Left renal cortex interstitium (tissue), 4 donors: ENCODE results near the gene SNRK. TPM values are rescaled to one million over a fixed set of nuclear protein-coding genes. Genes with fewer than 3 reads are reported as not detected.
"Not testable (repeated sequence)": the region's sequence is repeated elsewhere in the genome, so short reads cannot be mapped to it uniquely, and the experiment has no call there.

Experiments
- DNase-seq, 4 donors: peaks; one replicate each; pipeline ENCODE4 v3.0.0-alpha.2; 2013; ENCODE audit warnings: low read depth in 4 of 4, low spot score in 2 of 4, missing footprints in 1 of 4
- polyA plus RNA-seq, 4 donors: library from polyadenylated mRNA; unstranded; fragments of 120-200 nt; gene quantifications; one replicate each; pipeline ENCODE4 v1.2.1, GENCODE V29; 2013; ENCODE audit not compliant: insufficient read length in 4 of 4

Gene SNRK
- polyA plus RNA-seq, 4 donors, result 48.6 to 55.8 (median 52.6) TPM

DNA sequence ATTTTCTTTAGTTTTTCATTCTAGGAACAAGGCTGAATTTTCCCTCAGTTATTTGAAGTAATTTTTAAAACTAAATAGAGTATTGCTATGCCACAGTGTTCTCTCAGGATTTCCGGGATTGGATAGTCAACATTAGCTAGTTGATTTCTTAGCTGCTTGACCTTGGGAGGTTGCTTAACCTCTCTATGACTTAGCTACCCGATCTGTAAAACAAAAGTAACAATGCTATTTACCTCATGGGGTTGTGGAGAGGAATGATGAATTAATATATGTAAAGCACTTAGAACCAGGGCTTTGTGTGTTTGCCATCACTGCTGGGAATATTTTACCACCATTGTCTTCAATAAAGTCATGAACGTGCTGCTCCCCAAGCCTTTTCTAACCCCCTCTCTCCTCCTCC lies 57.5 kb downstream of the SNRK start:
- no peak for DNase-seq

DNA sequence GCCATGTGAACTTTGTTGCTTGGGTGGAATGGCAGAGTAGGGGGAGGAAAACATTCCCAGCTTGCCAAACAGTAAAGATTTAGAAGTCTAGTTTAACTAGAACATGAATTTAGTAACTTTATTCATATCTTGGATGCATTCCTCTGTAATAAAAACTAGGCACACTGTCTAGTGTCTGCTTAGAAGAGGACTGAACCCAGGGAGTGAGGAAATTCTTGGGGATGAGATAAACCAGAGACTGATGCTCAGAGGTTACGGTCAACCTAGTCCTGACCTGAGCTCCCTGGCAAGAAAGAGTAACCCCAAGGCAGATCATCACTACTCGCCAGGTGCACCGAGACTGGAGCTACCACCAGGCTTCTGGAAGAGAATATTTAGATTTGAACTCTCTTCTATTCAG lies 58.2 kb downstream of the SNRK start:
- DNase-seq, result no peak

DNA sequence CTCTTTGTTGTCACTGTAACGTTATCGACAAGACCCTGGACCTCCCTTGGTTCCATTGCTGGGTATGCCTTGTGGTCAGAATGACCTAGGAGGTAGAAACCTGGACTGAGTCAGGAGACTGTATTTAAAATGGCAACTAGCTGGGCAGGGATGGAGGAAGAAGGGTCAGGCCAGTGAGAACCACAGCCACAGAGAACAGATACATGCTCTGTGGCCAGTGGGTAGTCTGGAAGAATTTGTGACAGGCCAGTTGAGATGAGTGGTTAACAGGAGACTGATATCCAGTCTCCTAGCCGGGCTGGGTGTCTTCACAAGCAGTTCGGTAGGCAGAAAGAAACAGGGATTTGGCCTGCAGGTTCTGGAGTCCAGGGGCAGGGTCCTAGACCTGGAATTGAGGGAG lies 58.9 kb downstream of the SNRK start:
- no peak for DNase-seq

DNA sequence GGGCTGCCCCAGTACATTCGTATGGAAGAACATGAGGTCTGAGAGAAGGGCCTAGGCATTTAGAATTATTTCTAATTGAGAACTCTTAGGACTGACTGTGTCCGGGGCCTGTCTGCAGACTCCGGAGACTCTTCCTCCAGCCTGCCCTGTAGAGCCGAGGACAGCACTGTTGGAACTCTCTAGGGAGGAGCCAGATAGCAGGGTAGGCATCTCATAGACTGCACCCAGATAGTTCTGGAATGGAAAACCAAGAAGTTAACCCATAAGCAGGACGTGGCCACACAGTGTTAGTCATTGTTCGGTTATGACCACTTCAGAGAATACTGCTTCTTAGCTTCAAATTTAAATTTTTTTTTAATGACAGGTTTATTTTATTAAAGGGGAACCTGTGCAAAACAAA lies 59.5 kb downstream of the SNRK start:
- DNase-seq, result no peak

DNA sequence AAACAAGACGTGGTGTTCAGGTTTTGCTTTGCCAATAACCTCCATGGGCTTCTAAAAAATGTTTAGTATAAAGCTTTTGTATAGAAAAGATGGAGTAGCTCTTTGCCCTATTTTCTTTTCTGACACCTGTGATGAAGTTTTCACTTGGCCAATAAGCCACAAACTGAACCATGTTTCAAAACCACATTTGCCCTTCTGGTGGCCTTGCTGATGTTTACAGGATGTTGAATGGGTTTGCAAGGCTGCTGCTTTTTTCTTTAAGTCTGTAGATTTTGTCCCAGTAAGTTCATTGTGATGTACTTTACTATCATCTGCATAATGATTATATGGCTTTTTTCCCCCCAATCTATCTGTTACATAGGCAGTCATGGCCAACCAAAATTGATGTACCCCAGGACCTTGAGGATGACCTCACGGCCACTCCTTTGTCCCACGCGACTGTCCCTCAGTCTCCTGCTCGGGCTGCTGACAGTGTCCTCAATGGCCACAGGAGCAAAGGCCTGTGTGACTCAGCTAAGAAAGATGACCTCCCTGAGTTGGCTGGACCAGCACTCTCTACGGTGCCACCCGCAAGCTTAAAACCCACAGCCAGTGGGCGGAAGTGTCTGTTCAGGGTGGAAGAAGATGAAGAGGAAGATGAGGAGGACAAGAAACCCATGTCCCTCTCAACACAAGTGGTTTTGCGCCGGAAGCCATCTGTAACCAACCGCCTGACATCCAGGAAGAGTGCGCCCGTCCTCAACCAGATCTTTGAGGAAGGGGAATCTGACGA lies 60.8 kb downstream of the SNRK start:
- DNase-seq, result no peak

DNA sequence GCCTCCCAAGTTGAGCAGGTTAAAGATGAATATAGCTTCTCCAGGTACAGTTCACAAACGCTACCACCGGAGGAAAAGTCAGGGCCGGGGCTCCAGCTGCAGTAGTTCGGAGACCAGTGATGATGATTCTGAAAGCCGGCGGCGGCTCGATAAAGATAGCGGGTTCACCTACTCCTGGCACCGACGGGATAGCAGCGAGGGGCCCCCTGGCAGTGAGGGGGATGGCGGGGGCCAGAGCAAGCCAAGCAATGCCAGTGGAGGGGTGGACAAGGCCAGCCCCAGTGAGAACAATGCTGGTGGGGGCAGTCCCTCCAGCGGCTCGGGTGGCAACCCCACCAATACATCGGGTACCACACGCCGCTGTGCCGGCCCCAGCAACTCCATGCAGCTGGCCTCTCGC lies 61.4 kb downstream of the SNRK start:
- DNase-seq, result no peak

DNA sequence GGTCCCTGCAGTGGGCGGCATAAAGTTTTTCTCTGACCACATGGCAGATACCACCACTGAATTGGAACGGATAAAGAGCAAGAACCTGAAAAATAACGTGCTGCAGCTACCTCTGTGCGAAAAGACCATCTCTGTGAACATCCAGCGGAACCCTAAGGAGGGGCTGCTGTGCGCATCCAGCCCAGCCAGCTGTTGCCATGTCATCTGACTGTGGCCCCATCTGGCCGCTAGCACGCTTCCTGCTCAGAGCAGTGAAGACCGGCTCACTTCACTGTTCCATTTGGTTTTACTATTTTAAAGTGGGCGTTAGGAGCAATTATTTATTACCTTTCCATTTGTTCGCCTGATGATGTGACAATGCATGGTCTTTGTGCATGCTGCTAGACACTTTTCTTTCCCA lies 62.0 kb downstream of the SNRK start:
- no peak for DNase-seq

DNA sequence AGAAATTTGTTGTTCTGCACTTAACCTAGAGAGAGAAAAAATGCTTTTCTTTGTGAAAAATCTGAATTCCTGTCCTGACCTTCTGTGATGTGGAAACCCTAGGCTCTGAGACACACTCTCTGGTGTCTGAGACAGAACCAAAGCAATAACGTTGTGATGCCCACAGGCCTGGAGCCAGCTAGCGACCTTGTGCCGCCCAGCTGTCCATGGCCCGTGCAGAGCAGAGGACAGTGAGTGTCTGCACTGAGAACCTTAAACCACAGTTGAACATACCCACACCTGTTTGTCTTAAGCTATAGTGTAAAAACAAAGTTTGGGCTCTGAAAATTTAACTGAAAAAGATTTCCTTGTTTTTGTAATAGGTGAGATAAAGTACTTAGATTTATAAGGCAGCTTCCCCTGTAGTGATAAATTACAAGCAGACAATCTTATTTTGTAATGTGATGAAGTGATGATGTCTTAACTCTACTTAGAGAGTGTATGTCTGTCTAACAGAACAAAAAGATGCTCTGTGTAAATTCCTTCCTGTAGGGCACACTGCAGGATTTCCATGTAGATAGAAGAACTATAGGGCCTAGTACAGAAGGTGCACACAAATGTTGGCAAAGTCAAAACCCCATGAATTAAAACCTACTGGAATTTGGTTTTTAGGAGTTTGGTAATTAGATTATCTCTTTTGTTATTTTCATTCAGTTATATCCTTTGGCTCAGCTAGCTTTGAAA lies 62.7 kb downstream of the SNRK start:
- no peak for DNase-seq

DNA sequence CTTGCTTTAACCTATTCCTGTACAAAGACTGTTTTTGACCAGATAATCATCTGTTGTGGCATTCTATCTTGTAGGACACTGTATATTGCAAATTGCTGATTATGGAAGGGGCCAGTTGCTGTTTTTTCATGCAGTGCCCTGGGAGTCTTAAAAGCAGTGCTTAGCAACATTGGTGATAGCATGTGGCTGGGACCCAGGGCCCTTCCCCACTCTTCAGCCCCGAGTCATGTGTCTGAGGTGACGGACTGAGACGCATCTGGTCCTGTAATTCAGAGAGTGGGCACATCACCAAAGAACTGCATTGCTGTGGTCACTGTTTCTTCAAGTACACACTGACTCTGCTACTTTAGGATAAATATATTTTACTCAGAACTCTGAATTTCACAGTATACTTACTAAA lies 63.4 kb downstream of the SNRK start:
- DNase-seq, result no peak

DNA sequence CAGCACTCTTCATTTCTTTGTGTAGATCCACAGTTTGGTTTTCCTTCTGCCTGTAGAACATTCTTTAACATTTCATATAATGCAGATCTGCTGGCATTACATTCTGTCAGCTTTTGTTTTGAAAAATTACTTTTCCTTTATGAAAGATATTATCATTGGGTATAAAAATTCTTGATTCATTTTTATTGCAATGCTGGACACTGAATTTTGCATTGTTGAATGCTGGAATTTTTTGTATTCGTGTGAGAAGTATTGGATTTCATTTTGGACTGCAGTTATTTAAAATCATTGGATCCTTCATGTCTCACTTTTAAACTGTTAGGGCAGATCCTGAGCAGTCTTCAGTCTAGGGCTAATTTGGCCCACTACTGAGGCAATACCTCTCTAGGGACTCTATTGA lies 67.1 kb downstream of the SNRK start:
- no peak for DNase-seq

DNA sequence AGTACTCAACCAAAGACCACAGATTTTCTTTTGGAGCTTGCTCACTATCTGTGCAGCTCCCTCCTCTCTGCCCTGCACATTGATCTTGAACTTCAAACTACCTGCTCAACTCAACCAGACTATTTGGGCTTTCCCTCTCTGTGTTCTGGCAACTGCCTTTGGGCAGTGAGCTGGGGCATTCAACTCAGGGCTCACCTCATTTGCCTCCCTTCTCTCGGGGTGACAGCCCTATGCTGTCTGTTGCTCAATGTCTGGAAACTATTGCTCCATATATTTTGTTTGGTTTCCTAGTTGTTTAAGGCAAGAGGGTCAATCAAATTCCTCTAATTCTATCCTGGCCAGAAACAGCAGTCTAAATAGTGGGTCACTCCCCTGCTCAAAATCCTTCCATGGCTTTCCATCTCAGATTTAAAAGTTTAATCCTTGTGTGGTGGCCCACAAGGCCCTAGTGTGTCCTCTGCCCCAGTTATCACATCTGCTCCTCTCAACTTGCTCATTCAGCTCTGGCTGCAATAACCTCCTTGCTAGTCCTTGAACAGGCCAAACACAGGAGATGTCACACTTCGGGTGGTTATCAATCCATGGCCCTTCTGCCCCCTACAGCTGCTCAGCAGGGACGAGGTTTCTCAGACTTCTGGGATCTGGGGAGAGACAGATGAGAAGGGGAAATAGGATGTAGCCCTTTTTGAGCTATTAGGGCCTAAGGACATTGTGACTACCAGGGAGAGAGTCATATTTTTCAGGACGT lies 67.8 kb downstream of the SNRK start:
- DNase-seq, result no peak

DNA sequence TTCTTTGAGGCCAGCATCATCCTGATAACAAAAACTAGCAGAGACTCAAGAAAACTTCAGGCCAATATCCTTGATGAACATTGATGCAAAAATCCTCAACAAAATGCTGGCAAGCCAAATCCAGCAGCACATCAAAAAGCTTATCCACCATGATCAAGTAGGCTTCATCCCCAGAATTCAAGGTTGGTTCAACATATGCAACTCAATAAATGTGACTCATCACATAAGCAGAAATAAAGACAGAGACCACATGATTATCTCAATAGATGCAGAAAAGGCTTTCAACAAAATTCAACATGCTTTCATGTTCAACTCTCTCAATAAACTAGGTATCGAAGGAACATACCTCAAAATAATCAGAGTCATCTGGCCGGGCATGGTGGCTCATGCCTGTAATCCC lies 69.7 kb downstream of the SNRK start:
- not testable (repeated sequence) for DNase-seq

DNA sequence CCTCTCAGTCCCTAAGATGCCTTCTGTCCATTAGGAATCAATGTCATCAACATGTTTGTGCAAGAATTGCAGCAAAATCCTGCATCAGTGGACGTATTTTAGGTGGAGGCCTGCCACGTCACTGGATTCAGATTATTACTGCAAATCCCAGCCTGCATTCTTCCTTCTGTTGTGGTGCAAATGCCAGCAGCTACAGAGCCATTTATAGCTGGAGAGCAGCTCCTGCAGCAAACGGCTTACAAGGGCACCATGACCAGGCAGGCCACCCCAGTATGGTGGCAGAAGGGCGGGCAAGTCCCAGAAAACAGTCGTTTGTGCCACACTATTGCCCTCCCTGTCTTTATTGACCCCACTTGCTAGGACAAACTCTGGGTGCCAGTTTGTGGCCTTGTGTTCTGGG lies 74.7 kb downstream of the SNRK start:
- DNase-seq, result no peak

DNA sequence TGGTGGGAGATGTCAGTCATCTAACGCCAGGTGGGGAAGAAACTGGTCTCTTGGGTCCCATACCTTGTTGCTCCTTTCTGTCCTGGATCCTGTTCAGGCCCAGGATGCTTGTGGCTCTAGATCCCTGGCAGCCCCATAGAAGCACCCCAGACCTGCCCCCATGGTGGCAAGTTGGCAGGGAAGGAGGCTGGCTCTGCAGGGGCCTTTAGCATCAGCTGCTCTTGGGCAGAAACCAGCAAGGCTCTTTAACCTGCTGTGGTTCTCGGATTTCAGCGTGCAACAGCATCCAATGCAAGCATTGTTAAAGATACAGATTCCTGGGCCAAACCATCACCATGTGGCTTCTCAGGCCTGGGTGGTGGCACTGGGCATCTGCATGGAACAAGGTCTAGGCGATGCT lies 75.8 kb downstream of the SNRK start:
- DNase-seq, result no peak

DNA sequence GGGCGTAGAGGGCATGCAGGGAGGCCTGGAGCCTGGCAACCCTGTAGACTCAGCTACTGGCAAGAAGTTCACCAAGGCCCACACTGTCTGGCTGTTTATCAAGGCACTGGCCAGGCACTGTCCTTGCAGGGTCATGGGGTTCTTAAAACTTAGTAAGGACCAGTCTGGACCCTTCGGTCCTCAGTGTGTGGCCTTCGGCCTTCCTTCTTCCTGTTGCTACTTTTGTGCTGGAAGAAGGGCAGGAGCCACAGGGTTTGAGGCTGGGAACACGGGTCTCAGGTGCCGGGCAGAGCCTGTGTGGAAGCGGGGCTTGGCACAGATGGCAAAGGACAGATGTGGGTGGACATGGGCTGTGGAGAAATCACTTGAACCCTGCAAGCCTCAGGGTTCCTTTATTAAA lies 76.6 kb downstream of the SNRK start:
- DNase-seq, result no peak

DNA sequence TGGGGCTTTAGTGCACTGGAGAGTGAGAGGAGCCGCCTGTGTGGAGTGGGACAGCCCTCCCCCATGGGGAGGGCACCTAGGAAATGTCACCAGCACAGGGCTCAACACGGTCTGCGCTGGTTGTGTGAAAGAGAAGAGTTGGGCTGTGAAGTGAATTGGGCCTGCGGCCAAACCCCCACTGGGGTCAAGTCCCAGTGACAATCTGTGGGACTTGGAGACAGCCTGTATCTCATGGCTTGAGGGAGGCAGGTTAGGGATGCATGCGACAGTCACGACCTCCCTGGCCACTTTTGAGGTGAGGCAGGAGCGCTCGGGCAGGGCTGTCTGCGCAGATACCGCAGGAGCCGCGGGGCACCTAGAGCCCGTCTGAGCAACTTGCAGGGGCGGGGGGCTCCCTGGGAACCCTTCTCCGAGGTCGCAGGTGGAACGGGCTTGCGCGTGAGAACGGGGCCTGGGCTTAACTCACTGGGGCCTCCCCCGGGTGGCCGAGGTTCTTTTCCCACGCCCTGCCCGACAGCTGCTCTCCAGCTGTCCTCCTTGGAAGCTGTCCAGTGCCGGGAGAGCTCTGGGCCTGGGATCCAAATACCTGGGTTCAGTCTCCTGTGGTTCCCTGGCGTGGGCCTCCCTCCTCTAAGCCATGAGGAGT lies 77.4 kb downstream of the SNRK start:
- DNase-seq, result no peak

DNA sequence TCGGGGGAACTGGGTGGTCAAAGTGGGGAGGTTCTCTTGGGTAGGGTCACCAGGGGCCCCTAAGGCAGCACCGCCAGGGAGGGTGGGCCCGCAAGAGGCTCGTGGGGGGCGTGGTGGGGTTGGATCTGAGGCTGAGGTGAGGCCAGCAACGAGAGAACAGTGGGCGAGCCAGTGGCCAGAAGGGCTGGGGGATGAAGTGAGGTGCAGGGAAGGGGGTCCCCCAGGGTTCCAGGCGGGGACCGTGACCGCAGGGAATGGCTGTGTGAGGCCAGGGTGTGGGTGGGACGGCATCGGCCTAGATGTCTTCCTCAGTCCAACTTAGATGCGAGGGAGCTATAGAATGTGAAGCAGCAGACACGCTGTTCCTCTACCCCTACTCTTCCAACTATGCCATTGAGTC lies 78.2 kb downstream of the SNRK start:
- DNase-seq, result no peak

DNA sequence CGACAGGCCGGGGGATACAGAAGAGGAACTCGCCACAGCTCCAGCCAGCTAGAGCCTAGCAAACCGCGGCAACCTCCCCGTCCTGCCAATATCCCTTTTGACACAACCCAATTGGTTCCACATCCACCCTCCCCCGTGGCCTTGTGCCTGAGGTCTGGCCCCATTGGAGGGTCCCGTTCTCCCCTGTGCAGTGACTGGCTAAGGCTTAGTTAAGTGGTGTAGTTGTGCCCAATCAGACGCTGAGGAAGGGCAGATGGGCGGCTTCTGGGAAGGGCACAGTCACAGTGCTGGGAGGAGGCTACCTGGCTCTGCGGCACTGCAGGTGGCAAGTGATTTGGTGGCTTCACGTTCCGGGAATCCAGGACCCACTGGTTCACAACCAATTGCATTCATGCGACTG lies 78.6 kb downstream of the SNRK start:
- DNase-seq, result no peak

DNA sequence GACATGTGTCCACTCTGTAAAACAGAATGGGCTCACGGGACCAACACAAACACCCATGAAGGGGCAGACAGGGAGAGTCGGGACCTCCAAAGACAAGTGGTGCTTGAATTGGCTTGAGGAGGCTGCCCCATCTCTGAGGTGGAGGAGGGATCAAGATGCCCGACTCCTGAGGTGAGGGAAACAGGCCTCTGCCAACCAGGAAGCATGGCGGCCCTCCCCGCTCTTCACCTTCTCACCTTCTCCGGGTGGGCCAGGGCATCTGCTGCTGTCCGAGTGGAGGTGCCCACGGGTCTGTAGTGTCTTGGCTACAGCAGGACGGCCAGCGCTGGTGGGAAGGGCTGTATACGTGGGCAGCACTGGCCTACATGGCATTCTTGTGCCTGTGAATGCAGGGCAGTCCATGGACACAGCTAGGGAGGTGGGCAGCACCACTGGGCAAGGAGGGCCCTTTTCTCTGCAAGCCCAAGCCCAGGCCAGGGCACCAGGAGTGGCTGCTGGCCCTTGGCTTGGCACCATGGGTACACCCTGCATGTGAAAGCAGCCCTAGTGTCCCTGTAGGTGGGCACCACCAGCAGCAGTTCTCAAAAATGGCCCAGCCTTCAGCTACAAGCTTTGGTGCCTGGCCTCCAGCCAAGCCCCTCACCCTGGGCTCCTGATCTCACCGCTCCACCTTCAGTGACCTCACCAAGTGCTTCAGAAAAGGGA lies 79.4 kb downstream of the SNRK start:
- no peak for DNase-seq

DNA sequence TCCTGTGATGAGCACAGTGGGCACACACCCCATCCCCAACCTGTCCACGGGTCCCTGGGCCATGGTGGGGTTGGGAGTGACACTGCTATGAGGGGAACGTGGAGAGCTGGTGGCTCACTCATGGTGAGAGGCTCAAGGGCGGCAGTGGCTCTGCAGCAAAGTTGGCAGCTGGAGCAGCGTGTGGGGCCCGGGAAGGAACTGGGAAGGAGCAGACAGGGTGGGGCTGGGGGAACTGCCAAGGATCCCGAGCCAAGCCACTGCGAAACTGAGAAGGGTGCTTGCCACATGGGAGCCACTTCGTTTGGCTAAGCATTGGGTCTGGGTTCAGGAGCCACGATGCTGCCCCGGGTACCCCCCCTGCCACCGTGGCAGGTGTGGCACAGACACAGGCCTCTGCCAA lies 80.1 kb downstream of the SNRK start:
- no peak for DNase-seq

DNA sequence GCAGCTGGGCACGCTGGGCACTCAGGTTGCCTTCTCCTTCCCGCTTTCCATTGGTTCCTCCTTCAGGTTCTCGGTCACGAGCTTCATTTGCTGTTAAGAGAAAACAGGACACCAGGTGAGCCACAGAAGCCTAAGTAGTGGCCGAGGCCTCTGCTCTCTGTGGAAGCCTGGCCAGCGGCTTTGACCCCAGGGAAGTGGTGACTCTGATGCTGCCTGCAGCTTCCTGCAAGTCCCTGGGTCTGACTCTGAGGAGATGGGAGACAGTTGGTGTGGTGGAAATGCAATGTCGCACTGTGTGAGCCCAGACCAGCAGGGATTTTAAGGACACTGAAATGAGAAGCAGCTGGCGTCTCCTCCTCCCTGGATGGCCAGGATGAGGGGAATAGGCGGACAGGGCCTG lies 80.5 kb downstream of the SNRK start:
- no peak for DNase-seq
